Thyroid gland (tissue), 4 donors: Measurements from ENCODE around the gene MYLK2.

ENCODE experiments used
- POLR2A ChIP-seq, 2 donors: fragments of 450-650 bp; IDR thresholded peaks; one replicate each; pipeline ENCODE4 v1.6.1; 2017; ENCODE audit warnings: antibody characterized with exemption in 2 of 2, mild to moderate bottlenecking in 2 of 2, moderate library complexity in 1 of 2
- TF ChIP-seq, protein P1 (sequence below), 6 experiments: fragments of 200-600 bp in 3 of 6; fragments of 450-650 bp in 3 of 6; sonication (generic) in 3 of 6; IDR thresholded peaks; one replicate each; pipeline ENCODE4 v1.5.1; 2016 to 2019; ENCODE audit warnings: antibody characterized with exemption in 6 of 6, mild to moderate bottlenecking in 2 of 6, inconsistent platforms in 1 of 6, moderate library complexity in 1 of 6

DNA sequence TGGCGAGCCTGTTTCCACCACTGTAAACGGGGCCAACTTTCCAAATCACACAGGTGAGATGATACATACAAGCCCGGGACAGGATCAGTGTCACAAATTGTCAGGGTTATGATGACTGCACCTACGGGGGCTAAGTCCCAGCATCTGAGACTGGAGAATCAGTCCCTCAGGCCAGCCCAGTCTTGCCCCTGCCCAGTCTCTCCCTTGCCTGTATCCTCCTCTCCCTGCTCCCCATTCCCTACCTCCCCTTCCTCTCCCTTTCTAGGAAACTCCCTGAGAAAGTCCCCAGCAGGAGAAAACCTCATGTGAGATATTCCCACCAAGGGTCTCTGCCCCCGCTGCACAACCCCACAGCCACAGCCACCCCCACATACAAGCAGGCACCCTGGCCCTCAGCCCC lies 24.7 kb downstream of the MYLK2 start:
- TF ChIP-seq, protein P1, sequence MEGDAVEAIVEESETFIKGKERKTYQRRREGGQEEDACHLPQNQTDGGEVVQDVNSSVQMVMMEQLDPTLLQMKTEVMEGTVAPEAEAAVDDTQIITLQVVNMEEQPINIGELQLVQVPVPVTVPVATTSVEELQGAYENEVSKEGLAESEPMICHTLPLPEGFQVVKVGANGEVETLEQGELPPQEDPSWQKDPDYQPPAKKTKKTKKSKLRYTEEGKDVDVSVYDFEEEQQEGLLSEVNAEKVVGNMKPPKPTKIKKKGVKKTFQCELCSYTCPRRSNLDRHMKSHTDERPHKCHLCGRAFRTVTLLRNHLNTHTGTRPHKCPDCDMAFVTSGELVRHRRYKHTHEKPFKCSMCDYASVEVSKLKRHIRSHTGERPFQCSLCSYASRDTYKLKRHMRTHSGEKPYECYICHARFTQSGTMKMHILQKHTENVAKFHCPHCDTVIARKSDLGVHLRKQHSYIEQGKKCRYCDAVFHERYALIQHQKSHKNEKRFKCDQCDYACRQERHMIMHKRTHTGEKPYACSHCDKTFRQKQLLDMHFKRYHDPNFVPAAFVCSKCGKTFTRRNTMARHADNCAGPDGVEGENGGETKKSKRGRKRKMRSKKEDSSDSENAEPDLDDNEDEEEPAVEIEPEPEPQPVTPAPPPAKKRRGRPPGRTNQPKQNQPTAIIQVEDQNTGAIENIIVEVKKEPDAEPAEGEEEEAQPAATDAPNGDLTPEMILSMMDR (IDR thresholded peaks at IDR 0.05): no peak
- TF ChIP-seq POLR2A (IDR thresholded peaks at IDR 0.05): no peak
